Ishikawa (cell line): Measurements from ENCODE around the gene CDNF.

Source experiments
- CEBPB ChIP-seq: IDR thresholded peaks from 2 replicates; pipeline ENCODE4 v1.6.1; 2012
- CREB1 ChIP-seq: IDR thresholded peaks from 2 replicates; pipeline ENCODE4 v1.6.1; 2012; ENCODE audit warnings: low read depth
- EGR1 ChIP-seq: IDR thresholded peaks from 2 replicates; pipeline ENCODE4 v1.6.1; 2012
- EP300 ChIP-seq: IDR thresholded peaks from 2 replicates; pipeline ENCODE4 v1.6.1; 2012; ENCODE audit warnings: borderline replicate concordance
- FOXM1 ChIP-seq: IDR thresholded peaks from 2 replicates; pipeline ENCODE4 v1.6.1; 2012; ENCODE audit warnings: low read depth, borderline replicate concordance
- NFIC ChIP-seq: IDR thresholded peaks from 2 replicates; pipeline ENCODE4 v1.6.1; 2012
- RAD21 ChIP-seq: IDR thresholded peaks from 2 replicates; pipeline ENCODE4 v1.6.1; 2012; ENCODE audit warnings: low read depth
- TAF1 ChIP-seq: IDR thresholded peaks from 2 replicates; pipeline ENCODE4 v1.6.1; 2012; ENCODE audit warnings: low read depth, mild to moderate bottlenecking
- TCF12 ChIP-seq: IDR thresholded peaks from 2 replicates; pipeline ENCODE4 v1.6.1; 2012; ENCODE audit warnings: low read depth
- TEAD4 ChIP-seq: IDR thresholded peaks from 2 replicates; pipeline ENCODE4 v1.6.1; 2012
- USF1 ChIP-seq: IDR thresholded peaks from 2 replicates; pipeline ENCODE4 v1.6.1; 2012
- YY1 ChIP-seq: IDR thresholded peaks from 2 replicates; pipeline ENCODE4 v1.6.1; 2012; ENCODE audit warnings: low read depth
- TF ChIP-seq, protein P1 (sequence below): IDR thresholded peaks from 2 replicates; pipeline ENCODE4 v1.6.1; 2012; ENCODE audit warnings: low read depth, mild to moderate bottlenecking

GRCh38 chr10:14823966-14824365 is 13.9 kb downstream of the CDNF start:
- no peak for TF ChIP-seq YY1
- TF ChIP-seq CEBPB, result no peak
- no peak for TF ChIP-seq EP300
- no peak for TF ChIP-seq RAD21
- TF ChIP-seq, protein P1, sequence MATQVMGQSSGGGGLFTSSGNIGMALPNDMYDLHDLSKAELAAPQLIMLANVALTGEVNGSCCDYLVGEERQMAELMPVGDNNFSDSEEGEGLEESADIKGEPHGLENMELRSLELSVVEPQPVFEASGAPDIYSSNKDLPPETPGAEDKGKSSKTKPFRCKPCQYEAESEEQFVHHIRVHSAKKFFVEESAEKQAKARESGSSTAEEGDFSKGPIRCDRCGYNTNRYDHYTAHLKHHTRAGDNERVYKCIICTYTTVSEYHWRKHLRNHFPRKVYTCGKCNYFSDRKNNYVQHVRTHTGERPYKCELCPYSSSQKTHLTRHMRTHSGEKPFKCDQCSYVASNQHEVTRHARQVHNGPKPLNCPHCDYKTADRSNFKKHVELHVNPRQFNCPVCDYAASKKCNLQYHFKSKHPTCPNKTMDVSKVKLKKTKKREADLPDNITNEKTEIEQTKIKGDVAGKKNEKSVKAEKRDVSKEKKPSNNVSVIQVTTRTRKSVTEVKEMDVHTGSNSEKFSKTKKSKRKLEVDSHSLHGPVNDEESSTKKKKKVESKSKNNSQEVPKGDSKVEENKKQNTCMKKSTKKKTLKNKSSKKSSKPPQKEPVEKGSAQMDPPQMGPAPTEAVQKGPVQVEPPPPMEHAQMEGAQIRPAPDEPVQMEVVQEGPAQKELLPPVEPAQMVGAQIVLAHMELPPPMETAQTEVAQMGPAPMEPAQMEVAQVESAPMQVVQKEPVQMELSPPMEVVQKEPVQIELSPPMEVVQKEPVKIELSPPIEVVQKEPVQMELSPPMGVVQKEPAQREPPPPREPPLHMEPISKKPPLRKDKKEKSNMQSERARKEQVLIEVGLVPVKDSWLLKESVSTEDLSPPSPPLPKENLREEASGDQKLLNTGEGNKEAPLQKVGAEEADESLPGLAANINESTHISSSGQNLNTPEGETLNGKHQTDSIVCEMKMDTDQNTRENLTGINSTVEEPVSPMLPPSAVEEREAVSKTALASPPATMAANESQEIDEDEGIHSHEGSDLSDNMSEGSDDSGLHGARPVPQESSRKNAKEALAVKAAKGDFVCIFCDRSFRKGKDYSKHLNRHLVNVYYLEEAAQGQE, result no peak
- no peak for TF ChIP-seq TAF1
- no peak for TF ChIP-seq EGR1
- no peak for TF ChIP-seq FOXM1
- TF ChIP-seq CREB1, result no peak
- TF ChIP-seq TEAD4, result no peak
- TF ChIP-seq NFIC, result no peak
- no peak for TF ChIP-seq USF1
- TF ChIP-seq TCF12, result no peak
